Panc1 (cell line): ENCODE data around the gene MORC4. TPM values are rescaled to one million over a fixed set of nuclear protein-coding genes. Genes with fewer than 3 reads are reported as not detected.

Experiments
- ATAC-seq: fragments of 200-7000 bp; cut with Tn5 transposase; 2 replicates; pipeline ENCODE4 v1.9.1; 2020; ENCODE audit warnings: mild to moderate bottlenecking, moderate library complexity
- BruUV-seq: library from RNA; stranded (reverse); fragments of 400-500 nt; replicated peaks from 2 replicates; lab custom pipeline; 2021; lab: Mats Ljungman, UMichigan
- CTCF ChIA-PET: fragments of 300-600 bp; sonication (Branson Sonifier 250); formaldehyde crosslinking; loops from one replicate; lab custom pipeline; 2022; ENCODE audit warnings: antibody characterized with exemption; lab: Charles Lee
- POLR2A ChIA-PET: fragments of 300-600 bp; sonication (Branson Sonifier 250); formaldehyde crosslinking; loops from one replicate; lab custom pipeline; 2022; ENCODE audit warnings: antibody characterized with exemption; lab: Charles Lee
- DNase-seq: peaks from one replicate; pipeline ENCODE4 v3.0.0-alpha.2; 2010; ENCODE audit warnings: low read depth, low spot score
- H3K27ac ChIP-seq: 2 replicates; pipeline ENCODE4 v1.5.1; 2011; ENCODE audit warnings: mild to moderate bottlenecking, low read length, inconsistent platforms
- H3K27me3 ChIP-seq: fragments of 200-500 bp; sonication (Bioruptor generic); 2 replicates; pipeline ENCODE4 v1.6.0; 2014; ENCODE audit warnings: low read length, inconsistent platforms; ENCODE audit not compliant: control insufficient read depth, insufficient read depth
- H3K36me3 ChIP-seq: fragments of 200-500 bp; sonication (Bioruptor generic); 2 replicates; pipeline ENCODE4 v1.5.1; 2014; ENCODE audit warnings: inconsistent platforms, mild to moderate bottlenecking, low read length, moderate library complexity; ENCODE audit not compliant: control insufficient read depth, insufficient read depth
- H3K4me1 ChIP-seq: 2 replicates; pipeline ENCODE4 v1.5.1; 2011; ENCODE audit warnings: inconsistent platforms, mild to moderate bottlenecking, low read length, moderate library complexity; ENCODE audit not compliant: control insufficient read depth, insufficient read depth
- H3K4me3 ChIP-seq, 2 experiments: 2 replicates each; pipeline ENCODE4 v1.5.1; 2011 to 2012; ENCODE audit warnings: low read depth in 2 of 2, low read length in 2 of 2, mild to moderate bottlenecking in 2 of 2, inconsistent platforms in 1 of 2, moderate library complexity in 1 of 2
- H3K9me3 ChIP-seq: fragments of 200-500 bp; sonication (Bioruptor generic); 2 replicates; pipeline ENCODE4 v1.5.1; 2014; ENCODE audit warnings: low read depth, mild to moderate bottlenecking, inconsistent platforms, low read length, moderate library complexity; ENCODE audit not compliant: control insufficient read depth, insufficient read depth
- CTCF ChIP-seq: fragments of 450-650 bp; IDR thresholded peaks from 2 replicates; pipeline ENCODE4 v1.5.1; 2017; ENCODE audit warnings: mild to moderate bottlenecking
- POLR2AphosphoS5 ChIP-seq: IDR thresholded peaks from 2 replicates; pipeline ENCODE4 v1.6.1; 2012; ENCODE audit warnings: mild to moderate bottlenecking, low read depth, low read length, moderate library complexity
- SIN3A ChIP-seq: IDR thresholded peaks from 2 replicates; pipeline ENCODE4 v1.6.1; 2012; ENCODE audit warnings: low read depth, mild to moderate bottlenecking, low read length, moderate library complexity, borderline replicate concordance; ENCODE audit not compliant: insufficient read depth
- TCF7L2 ChIP-seq: IDR thresholded peaks from 2 replicates; pipeline ENCODE4 v1.6.1; 2011; ENCODE audit warnings: mild to moderate bottlenecking, low read depth, low read length, inconsistent platforms
- in situ Hi-C: cut with HindIII; loops from 2 replicates; pipeline ENCODE4 v1.10.0; 2016; ENCODE audit warnings: low sequenced_read_pairs, low pct_unique_long_range_greater_than_20kb
- intact Hi-C: fragments of 100-400 bp; cut with micrococcal nuclease; formaldehyde crosslinking; loops from one replicate; pipeline ENCODE4 v1.10.0; 2022; ENCODE audit not compliant: unreplicated experiment
- total RNA-seq: library from RNA; stranded (reverse); gene quantifications from one replicate; pipeline ENCODE4 v1.2.1, GENCODE V29; 2021; ENCODE audit not compliant: unreplicated experiment
- TF ChIP-seq, protein P1 (sequence below), 2 experiments: IDR thresholded peaks; 2 replicates each; pipeline ENCODE4 v1.6.1; 2011 to 2012; ENCODE audit warnings: low read depth in 2 of 2, control low read depth in 1 of 2, low read length in 1 of 2, mild to moderate bottlenecking in 1 of 2, moderate library complexity in 1 of 2; ENCODE audit not compliant: insufficient read depth in 1 of 2

The MORC4 gene
- total RNA-seq, 1 experiment from 2014 or later = 7.4 TPM

DNA sequence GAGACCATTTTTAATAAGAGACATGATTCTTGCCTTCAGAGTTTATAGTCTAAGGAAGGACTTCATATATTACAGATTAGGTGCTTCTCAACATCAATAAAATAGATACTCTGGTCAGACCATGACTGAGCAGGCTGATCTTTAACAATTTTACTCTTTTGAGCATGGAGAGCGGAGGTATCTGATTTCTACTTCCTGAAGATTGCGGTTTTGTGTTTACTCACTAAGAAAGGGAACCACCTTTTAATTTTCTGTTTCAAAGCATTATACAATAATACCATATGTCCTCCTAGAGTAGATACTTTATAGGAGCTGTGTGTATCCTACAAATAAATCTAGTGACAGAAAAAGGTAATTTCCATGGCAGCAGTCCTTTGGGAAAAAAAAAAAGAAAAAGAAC, 12.5 kb downstream of the MORC4 start:
- TF ChIP-seq TCF7L2 = no peak
- TF ChIP-seq, protein P1, sequence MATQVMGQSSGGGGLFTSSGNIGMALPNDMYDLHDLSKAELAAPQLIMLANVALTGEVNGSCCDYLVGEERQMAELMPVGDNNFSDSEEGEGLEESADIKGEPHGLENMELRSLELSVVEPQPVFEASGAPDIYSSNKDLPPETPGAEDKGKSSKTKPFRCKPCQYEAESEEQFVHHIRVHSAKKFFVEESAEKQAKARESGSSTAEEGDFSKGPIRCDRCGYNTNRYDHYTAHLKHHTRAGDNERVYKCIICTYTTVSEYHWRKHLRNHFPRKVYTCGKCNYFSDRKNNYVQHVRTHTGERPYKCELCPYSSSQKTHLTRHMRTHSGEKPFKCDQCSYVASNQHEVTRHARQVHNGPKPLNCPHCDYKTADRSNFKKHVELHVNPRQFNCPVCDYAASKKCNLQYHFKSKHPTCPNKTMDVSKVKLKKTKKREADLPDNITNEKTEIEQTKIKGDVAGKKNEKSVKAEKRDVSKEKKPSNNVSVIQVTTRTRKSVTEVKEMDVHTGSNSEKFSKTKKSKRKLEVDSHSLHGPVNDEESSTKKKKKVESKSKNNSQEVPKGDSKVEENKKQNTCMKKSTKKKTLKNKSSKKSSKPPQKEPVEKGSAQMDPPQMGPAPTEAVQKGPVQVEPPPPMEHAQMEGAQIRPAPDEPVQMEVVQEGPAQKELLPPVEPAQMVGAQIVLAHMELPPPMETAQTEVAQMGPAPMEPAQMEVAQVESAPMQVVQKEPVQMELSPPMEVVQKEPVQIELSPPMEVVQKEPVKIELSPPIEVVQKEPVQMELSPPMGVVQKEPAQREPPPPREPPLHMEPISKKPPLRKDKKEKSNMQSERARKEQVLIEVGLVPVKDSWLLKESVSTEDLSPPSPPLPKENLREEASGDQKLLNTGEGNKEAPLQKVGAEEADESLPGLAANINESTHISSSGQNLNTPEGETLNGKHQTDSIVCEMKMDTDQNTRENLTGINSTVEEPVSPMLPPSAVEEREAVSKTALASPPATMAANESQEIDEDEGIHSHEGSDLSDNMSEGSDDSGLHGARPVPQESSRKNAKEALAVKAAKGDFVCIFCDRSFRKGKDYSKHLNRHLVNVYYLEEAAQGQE (IDR thresholded peaks at IDR 0.05; ENCODE audit: insufficient read depth in 1 of 2, low read depth in 2 of 2, low read length in 1 of 2) = no peak
- no peak for TF ChIP-seq SIN3A
- no peak for TF ChIP-seq POLR2AphosphoS5
- TF ChIP-seq CTCF = no peak
- ATAC-seq = no peak
- H3K27ac ChIP-seq = no peak overlapping the region
- no peak for DNase-seq
- no peaks in the 10 kb centered on the region for H3K9me3 ChIP-seq
- H3K4me1 ChIP-seq = no peaks in the 10 kb centered on the region
- POLR2A ChIA-PET = no interaction called here
- CTCF ChIA-PET = no interaction called here
- H3K27me3 ChIP-seq = no peaks in the 10 kb centered on the region
- intact Hi-C loops (no loop called here), in situ Hi-C loops (no loop called here)
- no peaks in the 10 kb centered on the region for H3K36me3 ChIP-seq
- BruUV-seq = no TSS peak
- no peak overlapping the region for H3K4me3 ChIP-seq

GRCh38 chrX:106980952-106981626, 18.9 kb downstream of the MORC4 start:
- Histone ChIP-seq H3K36me3 (no peaks in the 10 kb centered on the region), H3K4me3 (no peak overlapping the region), H3K27ac (no peak overlapping the region), H3K9me3 (no peaks in the 10 kb centered on the region), H3K4me1 (no peaks in the 10 kb centered on the region), H3K27me3 (no peaks in the 10 kb centered on the region)
- TF ChIP-seq POLR2AphosphoS5 (no peak), CTCF (no peak)
- POLR2A ChIA-PET = no interaction called here
- DNase-seq (no peak), ATAC-seq (no peak)
- intact Hi-C loops = no loop called here
- BruUV-seq = no TSS peak
- in situ Hi-C loops = no loop called here
- CTCF ChIA-PET = no interaction called here
